Lower lobe of right lung (tissue), 2 donors: ENCODE measurements around the gene MTUS2. TPM values are rescaled to one million over a fixed set of nuclear protein-coding genes. Genes with fewer than 3 reads are reported as not detected.

Source experiments
- ATAC-seq, 2 donors: fragments of 200-7000 bp; cut with Tn5 transposase; one replicate each; pipeline ENCODE4 v1.9.1; 2020 to 2022; ENCODE audit warnings: mild to moderate bottlenecking in 2 of 2, moderate library complexity in 2 of 2
- DNase-seq: peaks from one replicate; pipeline ENCODE4 v3.0.0-alpha.2; 2020
- H3K27ac ChIP-seq: fragments of 200-600 bp; one replicate; pipeline ENCODE4 v1.8.0; 2022
- H3K27me3 ChIP-seq: fragments of 200-600 bp; one replicate; pipeline ENCODE4 v1.8.0; 2022; ENCODE audit warnings: low read depth
- H3K36me3 ChIP-seq: fragments of 200-600 bp; one replicate; pipeline ENCODE4 v1.8.0; 2022; ENCODE audit warnings: mild to moderate bottlenecking
- H3K4me1 ChIP-seq: fragments of 200-600 bp; one replicate; pipeline ENCODE4 v1.8.0; 2022
- H3K4me3 ChIP-seq: fragments of 200-600 bp; one replicate; pipeline ENCODE4 v1.8.0; 2022; ENCODE audit warnings: mild to moderate bottlenecking
- H3K9me3 ChIP-seq: fragments of 200-600 bp; one replicate; pipeline ENCODE4 v1.8.0; 2022
- intact Hi-C: fragments of 100-400 bp; cut with DNase I; formaldehyde crosslinking; loops from one replicate; pipeline ENCODE4 v1.11.0; 2022
- total RNA-seq: library from RNA; stranded (reverse); fragmentation: NEBNext Ultra II Directional; extraction: Animal tissue kit (Norgen Biotek cat#: 25700); gene quantifications from one replicate; pipeline ENCODE4 v1.2.1, GENCODE V29; 2021
- TF ChIP-seq, protein P1 (sequence below): fragments of 200-600 bp; IDR thresholded peaks from one replicate; pipeline ENCODE4 v1.8.0; 2022; ENCODE audit warnings: antibody characterized with exemption, mild to moderate bottlenecking
- donor health status: DM: no; HTN: yes; CAD: no; lungs with severe emphysema.

MTUS2 gene
- total RNA-seq, 1 donor from 2014 or later: 0.21 TPM

DNA sequence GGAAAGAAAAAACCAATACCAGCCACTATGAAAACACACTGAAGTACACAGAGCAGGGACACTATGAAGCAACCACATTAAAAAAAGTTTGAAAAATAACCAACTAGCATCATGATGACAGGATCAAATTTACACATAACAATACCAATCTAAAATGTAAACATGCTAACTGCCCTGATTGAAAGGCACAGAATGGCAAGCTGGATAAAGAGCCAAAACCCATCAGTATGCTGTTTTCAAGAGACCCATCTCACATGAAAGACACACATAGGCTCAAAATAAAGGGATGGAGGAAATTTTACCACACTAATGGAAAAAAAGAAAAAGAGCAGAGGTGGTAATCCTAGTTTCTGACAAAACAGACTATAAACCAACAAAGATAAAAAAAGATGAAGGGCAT lies 484.0 kb downstream of the MTUS2 start:
- TF ChIP-seq, protein P1, sequence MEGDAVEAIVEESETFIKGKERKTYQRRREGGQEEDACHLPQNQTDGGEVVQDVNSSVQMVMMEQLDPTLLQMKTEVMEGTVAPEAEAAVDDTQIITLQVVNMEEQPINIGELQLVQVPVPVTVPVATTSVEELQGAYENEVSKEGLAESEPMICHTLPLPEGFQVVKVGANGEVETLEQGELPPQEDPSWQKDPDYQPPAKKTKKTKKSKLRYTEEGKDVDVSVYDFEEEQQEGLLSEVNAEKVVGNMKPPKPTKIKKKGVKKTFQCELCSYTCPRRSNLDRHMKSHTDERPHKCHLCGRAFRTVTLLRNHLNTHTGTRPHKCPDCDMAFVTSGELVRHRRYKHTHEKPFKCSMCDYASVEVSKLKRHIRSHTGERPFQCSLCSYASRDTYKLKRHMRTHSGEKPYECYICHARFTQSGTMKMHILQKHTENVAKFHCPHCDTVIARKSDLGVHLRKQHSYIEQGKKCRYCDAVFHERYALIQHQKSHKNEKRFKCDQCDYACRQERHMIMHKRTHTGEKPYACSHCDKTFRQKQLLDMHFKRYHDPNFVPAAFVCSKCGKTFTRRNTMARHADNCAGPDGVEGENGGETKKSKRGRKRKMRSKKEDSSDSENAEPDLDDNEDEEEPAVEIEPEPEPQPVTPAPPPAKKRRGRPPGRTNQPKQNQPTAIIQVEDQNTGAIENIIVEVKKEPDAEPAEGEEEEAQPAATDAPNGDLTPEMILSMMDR: no peak
- no peaks in the 10 kb centered on the region for H3K36me3 ChIP-seq
- intact Hi-C loops: no loop called here
- H3K27me3 ChIP-seq: no peaks in the 10 kb centered on the region
- no peak overlapping the region for H3K27ac ChIP-seq
- no peak for DNase-seq
- no peak for ATAC-seq
- H3K4me1 ChIP-seq: no peaks in the 10 kb centered on the region
- peaks cover 14% of the 10 kb centered on the region for H3K9me3 ChIP-seq
- H3K4me3 ChIP-seq: no peak overlapping the region

DNA sequence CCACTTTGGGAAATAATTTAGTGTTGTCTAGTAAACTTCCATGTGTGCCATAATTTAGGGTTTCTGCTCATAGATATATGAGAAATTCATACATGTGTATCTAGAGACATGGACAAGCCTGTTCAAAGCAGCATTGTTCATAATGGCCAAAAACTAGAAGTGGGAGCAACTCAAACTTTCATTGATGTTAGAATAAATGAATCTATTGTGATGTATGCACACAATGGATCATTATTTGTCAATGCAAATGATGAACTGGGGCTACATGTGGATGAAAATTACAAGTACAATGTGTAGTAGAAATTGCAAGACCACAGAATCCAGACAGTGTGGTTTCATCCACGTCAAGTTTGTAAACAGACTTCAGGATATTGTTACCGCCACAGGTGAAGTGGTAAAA lies 490.7 kb downstream of the MTUS2 start:
- intact Hi-C loops: no loop called here

DNA sequence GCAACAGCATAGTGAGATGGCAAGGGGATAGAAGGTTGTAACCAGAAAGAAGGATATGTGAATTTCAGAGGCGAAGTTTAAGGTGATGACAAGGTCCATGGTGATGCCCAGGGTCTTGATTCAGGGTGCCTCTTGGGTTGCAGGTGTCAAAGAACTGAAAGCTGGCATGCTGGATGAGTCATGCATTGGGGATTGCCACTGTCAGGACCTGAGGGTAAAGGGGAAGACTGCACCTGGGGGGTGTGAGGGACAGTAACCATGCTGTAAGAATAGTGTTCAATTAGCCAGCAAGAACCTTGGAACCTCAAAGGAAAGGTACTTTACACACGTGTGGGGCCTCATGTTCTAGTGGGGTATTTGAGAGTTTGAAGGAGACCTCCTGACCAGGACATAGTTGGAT lies 495.7 kb downstream of the MTUS2 start:
- Histone ChIP-seq H3K36me3 (no peaks in the 10 kb centered on the region), H3K4me3 (no peak overlapping the region), H3K27me3 (peaks cover 3% of the 10 kb centered on the region), H3K4me1 (no peaks in the 10 kb centered on the region), H3K9me3 (no peaks in the 10 kb centered on the region), H3K27ac (no peak overlapping the region)
- ATAC-seq (no peak), DNase-seq (no peak)
- intact Hi-C loops: no loop called here
- TF ChIP-seq, protein P1: no peak

More for the DNA sequence above, 490.7 kb downstream of the MTUS2 start:
- Histone ChIP-seq H3K4me3 (no peak overlapping the region), H3K4me1 (no peaks in the 10 kb centered on the region), H3K9me3 (peaks cover 8% of the 10 kb centered on the region), H3K36me3 (no peaks in the 10 kb centered on the region), H3K27ac (no peak overlapping the region), H3K27me3 (peaks cover 3% of the 10 kb centered on the region)
- ATAC-seq (no peak), DNase-seq (no peak)
- TF ChIP-seq, protein P1: no peak

DNA sequence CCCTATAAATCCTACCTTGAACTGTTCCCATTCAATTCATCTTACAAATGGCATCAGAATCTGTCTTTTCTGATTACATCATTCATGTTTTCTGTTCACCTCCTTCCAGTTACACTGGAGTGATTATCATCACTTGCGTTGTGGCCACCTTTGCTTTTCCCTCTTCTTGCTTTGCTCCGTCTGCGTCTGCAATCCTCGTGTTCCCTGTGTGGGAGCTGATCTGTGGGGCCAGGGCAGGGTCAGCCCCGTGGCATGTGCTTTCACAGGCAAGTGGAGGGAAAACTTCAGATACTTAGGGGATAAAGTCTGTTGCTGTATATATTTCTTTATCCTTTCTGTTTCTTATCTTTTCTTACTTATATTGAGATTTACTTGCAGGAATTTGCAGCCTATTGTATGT lies 497.7 kb downstream of the MTUS2 start:
- no peaks in the 10 kb centered on the region for H3K36me3 ChIP-seq
- TF ChIP-seq, protein P1: no peak
- H3K27me3 ChIP-seq: no peaks in the 10 kb centered on the region
- DNase-seq (no peak), ATAC-seq (no peak)
- no peak overlapping the region for H3K4me3 ChIP-seq
- H3K27ac ChIP-seq: no peak overlapping the region
- no peaks in the 10 kb centered on the region for H3K4me1 ChIP-seq
- intact Hi-C loops: no loop called here
- H3K9me3 ChIP-seq: no peaks in the 10 kb centered on the region

DNA sequence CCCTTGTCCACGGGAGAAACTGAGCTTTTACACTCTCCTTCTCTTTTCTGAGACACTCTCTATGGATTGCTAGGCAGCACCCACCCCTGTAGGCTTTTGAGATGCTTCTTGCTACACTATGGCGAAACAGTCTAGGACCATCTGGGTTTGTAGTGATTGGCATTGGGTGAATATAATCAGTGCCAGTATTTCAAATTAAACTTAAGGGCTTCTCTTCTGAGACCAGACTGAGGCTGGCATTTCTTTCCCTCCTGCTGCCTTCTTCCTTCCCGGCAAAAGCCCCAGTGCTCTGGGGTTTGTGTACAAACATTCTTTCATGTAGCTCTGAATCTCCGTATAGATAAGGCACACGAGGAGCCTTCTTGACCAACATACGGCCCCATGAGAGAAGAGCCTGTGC lies 498.6 kb downstream of the MTUS2 start:
- Histone ChIP-seq H3K36me3 (no peaks in the 10 kb centered on the region), H3K4me3 (no peak overlapping the region), H3K9me3 (no peaks in the 10 kb centered on the region), H3K27me3 (no peaks in the 10 kb centered on the region), H3K4me1 (no peaks in the 10 kb centered on the region), H3K27ac (no peak overlapping the region)
- DNase-seq: no peak
- intact Hi-C loops: no loop called here
- TF ChIP-seq, protein P1: no peak
- no peak for ATAC-seq

DNA sequence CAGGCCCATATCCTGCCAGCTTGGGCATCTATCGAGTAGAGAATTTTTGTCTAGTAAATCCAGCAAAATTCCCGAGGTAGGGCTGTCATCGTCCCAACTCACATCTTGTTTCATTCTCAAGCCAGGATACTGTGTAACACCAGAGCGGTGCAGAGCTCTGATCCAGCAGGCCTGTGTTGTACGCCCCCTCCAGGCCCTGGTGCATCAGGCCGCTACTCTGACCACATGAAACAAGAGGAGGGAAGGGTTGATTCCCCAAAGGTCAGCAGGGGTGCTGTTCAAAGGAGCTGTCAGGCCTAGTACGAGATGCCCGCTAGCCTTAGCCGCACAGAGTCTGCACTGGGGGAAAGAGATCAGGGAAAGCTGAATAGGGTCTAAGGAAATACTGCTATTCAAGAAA lies 499.3 kb downstream of the MTUS2 start:
- Histone ChIP-seq H3K27ac (no peak overlapping the region), H3K9me3 (no peaks in the 10 kb centered on the region), H3K4me3 (no peak overlapping the region), H3K4me1 (no peaks in the 10 kb centered on the region), H3K36me3 (no peaks in the 10 kb centered on the region), H3K27me3 (no peaks in the 10 kb centered on the region)
- TF ChIP-seq, protein P1: no peak
- DNase-seq (no peak), ATAC-seq (no peak)
- intact Hi-C loops: no loop called here
